Measurements from ENCODE around the gene SPNS3. TPM values are rescaled to one million over a fixed set of nuclear protein-coding genes. Genes with fewer than 3 reads are reported as not detected.

Gene SPNS3
- total and polyA plus RNA-seq, 2 donors (not counting 3 experiments of a cell fraction or from before 2014, with no cell fraction given) = 0.18 to 0.66 TPM

DNA sequence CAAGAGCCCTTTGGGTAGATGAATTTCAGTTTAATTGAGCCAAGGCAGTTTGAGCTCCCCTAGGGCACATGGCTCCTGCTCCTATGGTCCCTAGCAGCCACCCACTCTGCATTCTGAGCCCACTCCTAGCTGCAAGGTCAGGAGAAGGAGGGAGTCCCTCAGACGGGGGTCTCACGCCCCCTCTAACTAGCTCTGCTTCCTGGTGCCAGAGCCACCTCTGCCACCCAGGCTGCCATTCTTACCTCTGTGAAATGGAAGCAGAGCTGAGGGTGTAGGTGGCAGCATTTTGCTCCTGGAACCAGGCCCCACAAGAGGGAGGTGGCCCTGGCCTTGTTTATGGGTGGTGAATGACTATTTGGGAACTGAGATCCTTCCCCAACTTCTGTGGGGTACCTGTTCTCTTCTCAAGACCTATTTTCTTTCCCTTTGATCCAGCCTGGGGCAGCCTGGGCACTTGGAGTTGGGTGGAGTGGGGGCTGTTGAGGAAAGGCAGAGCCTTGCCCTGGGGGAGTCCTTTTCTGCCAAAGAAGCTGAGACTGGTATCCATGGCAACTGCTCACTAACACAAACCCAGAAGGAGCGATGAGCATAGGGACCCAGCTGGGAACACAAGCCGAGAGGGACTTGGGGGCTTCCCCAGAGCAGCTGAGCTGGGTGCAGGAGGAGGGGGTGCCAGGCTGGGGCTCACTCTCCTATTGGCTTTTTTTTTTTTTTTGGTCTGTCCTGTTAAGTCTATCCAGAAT is 69.7 kb downstream of the SPNS3 start:
- H3K4me2 ChIP-seq (ENCODE audit: insufficient read depth, low read length) = no peak overlapping the region
- no peak for DNase-seq (ENCODE audit: low read depth, low spot score)
- TF ChIP-seq, protein P1, sequence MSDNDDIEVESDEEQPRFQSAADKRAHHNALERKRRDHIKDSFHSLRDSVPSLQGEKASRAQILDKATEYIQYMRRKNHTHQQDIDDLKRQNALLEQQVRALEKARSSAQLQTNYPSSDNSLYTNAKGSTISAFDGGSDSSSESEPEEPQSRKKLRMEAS (IDR thresholded peaks at IDR 0.05; ENCODE audit: insufficient read depth, insufficient read length) = no peak
- TF ChIP-seq GATA2 (IDR thresholded peaks at IDR 0.05; ENCODE audit: insufficient read depth, insufficient read length, low read depth, low read length) (no peak), FOS (IDR thresholded peaks at IDR 0.05; ENCODE audit: borderline replicate concordance, insufficient read depth, low read length) (no peak), POLR2AphosphoS5 (IDR thresholded peaks at IDR 0.05; ENCODE audit: insufficient read depth, low read depth, low read length) (no peak), MYC (IDR thresholded peaks at IDR 0.05; ENCODE audit: low read depth, low read length) (no peak), EZH2 (IDR thresholded peaks at IDR 0.05; ENCODE audit: borderline replicate concordance, low read depth, low read length, severe bottlenecking) (no peak), POLR2A (IDR thresholded peaks at IDR 0.05; ENCODE audit: low read depth, low read length) (no peak), JUN (IDR thresholded peaks at IDR 0.05; ENCODE audit: borderline replicate concordance, insufficient read depth, insufficient read length, low read depth) (no peak)
- TF ChIP-seq, protein P2, sequence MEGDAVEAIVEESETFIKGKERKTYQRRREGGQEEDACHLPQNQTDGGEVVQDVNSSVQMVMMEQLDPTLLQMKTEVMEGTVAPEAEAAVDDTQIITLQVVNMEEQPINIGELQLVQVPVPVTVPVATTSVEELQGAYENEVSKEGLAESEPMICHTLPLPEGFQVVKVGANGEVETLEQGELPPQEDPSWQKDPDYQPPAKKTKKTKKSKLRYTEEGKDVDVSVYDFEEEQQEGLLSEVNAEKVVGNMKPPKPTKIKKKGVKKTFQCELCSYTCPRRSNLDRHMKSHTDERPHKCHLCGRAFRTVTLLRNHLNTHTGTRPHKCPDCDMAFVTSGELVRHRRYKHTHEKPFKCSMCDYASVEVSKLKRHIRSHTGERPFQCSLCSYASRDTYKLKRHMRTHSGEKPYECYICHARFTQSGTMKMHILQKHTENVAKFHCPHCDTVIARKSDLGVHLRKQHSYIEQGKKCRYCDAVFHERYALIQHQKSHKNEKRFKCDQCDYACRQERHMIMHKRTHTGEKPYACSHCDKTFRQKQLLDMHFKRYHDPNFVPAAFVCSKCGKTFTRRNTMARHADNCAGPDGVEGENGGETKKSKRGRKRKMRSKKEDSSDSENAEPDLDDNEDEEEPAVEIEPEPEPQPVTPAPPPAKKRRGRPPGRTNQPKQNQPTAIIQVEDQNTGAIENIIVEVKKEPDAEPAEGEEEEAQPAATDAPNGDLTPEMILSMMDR (IDR thresholded peaks at IDR 0.05; ENCODE audit: extremely low read depth in 1 of 2, insufficient read depth in 1 of 2, low read depth in 1 of 2, low read length in 2 of 2) = no peak
- dilution Hi-C loops (cut with MboI; ENCODE audit: extremely low pct_ligation_motif_present, low sequenced_read_pairs) = no loop called here
- ChIA-PET CTCF (interaction anchor here (1.0 kb wide), 1 partner anchor 35 kb away, joined by 3 read pairs; no protein-coding TSS in a partner anchor), POLR2A (interaction anchor here (0.6 kb wide), 1 partner anchor 23 kb away, joined by 3 read pairs; no protein-coding TSS in a partner anchor)
- H4K20me1 ChIP-seq (replicated peaks; ENCODE audit: control insufficient read depth, extremely low read depth, insufficient read depth, low read length) = no peaks in the 10 kb centered on the region
- BruUV-seq (replicated peaks) = no TSS peak
- H3K27me3 ChIP-seq (ENCODE audit: control insufficient read depth in 2 of 2, insufficient read depth in 2 of 2, low read length in 2 of 2) = no peaks in the 10 kb centered on the region
- H3K4me3 ChIP-seq (replicated peaks in 1 of 3; ENCODE audit: insufficient read depth in 1 of 3, low read depth in 1 of 3, low read length in 3 of 3) = no peak overlapping the region
- no peak overlapping the region for H2AFZ ChIP-seq (ENCODE audit: low read depth, low read length)
- H3K4me1 ChIP-seq (ENCODE audit: control insufficient read depth, extremely low read depth, insufficient read depth, low read length) = peaks cover 40% of the 10 kb centered on the region
- no peak overlapping the region for H3K27ac ChIP-seq (ENCODE audit: insufficient read depth, low read depth, low read length)
- H3K9me1 ChIP-seq (replicated peaks; ENCODE audit: control insufficient read depth, extremely low read depth, insufficient read depth, low read length) = no peaks in the 10 kb centered on the region
- no peak for FAIRE-seq
- H3K36me3 ChIP-seq (ENCODE audit: control insufficient read depth in 2 of 2, extremely low read depth in 1 of 2, insufficient read depth in 2 of 2, low read length in 2 of 2) = peaks cover 0 to 5% of the 10 kb centered on the region in 2 experiments
- H3K9me3 ChIP-seq (replicated peaks; ENCODE audit: control insufficient read depth, insufficient read depth, low read length) = no peaks in the 10 kb centered on the region
- H3K79me2 ChIP-seq (ENCODE audit: control insufficient read depth, insufficient read depth, low read length) = peaks cover 7% of the 10 kb centered on the region
- H3K9ac ChIP-seq (replicated peaks; ENCODE audit: extremely low read depth, insufficient read depth, low read length) = no peak overlapping the region
- intact Hi-C loops (cut with micrococcal nuclease) = loop anchor here (2.0 kb wide), 1 partner anchor 15 kb away; no protein-coding TSS in a partner anchor

Measured in endothelial cell of umbilical vein (primary cell).